Activated effector memory CD4-positive, alpha-beta T cell treated with Interleukin-2 at 50 U/mL for 16 hours (primary cell): ENCODE measurements around the gene MSRB1.

Experiments
- DNase-seq: peaks from one replicate; pipeline ENCODE4 v3.0.0-alpha.2; 2020

Gene MSRB1

GRCh38 chr16:1895949-1896675 is 46.9 kb downstream of the MSRB1 start:
- DNase-seq, result no peak

GRCh38 chr16:1895068-1895467 is 47.9 kb downstream of the MSRB1 start:
- DNase-seq, result no peak

DNA sequence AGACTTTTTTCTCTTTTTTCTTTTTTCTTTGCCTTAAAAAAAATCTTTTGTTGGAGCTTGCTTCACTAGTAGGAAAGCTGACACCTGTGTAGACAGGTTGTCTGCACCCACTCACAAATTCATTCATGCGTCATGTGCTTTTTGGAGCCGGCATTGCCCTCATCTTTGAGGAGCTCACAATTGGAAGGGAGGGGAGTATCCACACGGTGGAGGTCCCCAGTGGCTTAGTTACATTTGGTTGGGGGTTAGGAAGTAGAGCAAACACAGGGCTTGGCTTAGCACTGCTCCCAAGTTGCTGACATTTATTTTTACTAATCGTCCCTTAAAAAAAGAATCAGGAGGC is 52.3 kb downstream of the MSRB1 start:
- DNase-seq, result no peak

GRCh38 chr16:1890024-1890707 is 52.8 kb downstream of the MSRB1 start:
- DNase-seq, result no peak
